Urinary bladder (tissue), 4 donors: ENCODE results near the gene NDUFV1. TPM values are rescaled to one million over a fixed set of nuclear protein-coding genes. Genes with fewer than 3 reads are reported as not detected.
"Not testable (repeated sequence)": the region's sequence is repeated elsewhere in the genome, so short reads cannot be mapped to it uniquely, and the experiment has no call there.

ENCODE experiments used
- DNase-seq: peaks from one replicate; pipeline ENCODE4 v3.0.0-alpha.2; 2015; ENCODE audit errors: extremely low spot score
- H3K27ac ChIP-seq: one replicate; pipeline ENCODE4 v1.5.1; 2013; ENCODE audit warnings: low read depth, mild to moderate bottlenecking, moderate library complexity
- H3K36me3 ChIP-seq: one replicate; pipeline ENCODE4 v1.6.1; 2013; ENCODE audit warnings: mild to moderate bottlenecking, moderate library complexity; ENCODE audit not compliant: insufficient read depth
- H3K4me1 ChIP-seq: one replicate; pipeline ENCODE4 v1.6.1; 2013; ENCODE audit warnings: mild to moderate bottlenecking, moderate library complexity; ENCODE audit not compliant: insufficient read depth
- H3K4me3 ChIP-seq: one replicate; pipeline ENCODE4 v1.5.1; 2013; ENCODE audit warnings: low read depth, low read length
- WGBS: extraction: QIAGEN DNeasy Blood & Tissue Kit; methylation state at CpG from one replicate; pipeline ENCODE4 v1.1.7; 2013; 5-methylcytosine and 5-hydroxymethylcytosine counted together
- polyA plus RNA-seq: library from polyadenylated mRNA; stranded (reverse); fragments of 200-250 nt; gene quantifications from one replicate; pipeline ENCODE4 v1.2.3, GENCODE V29; 2013
- total RNA-seq: library from RNA; depleted of rRNA; stranded (reverse); fragments of >200 nt; gene quantifications from one replicate; pipeline ENCODE4 v1.2.3, GENCODE V29; 2014
- donor health status: healthy with polysubstance abuse.
- donor health status: healthy.

NDUFV1 gene
- total and polyA plus RNA-seq, 2 donors, result 103 to 161 TPM

DNA sequence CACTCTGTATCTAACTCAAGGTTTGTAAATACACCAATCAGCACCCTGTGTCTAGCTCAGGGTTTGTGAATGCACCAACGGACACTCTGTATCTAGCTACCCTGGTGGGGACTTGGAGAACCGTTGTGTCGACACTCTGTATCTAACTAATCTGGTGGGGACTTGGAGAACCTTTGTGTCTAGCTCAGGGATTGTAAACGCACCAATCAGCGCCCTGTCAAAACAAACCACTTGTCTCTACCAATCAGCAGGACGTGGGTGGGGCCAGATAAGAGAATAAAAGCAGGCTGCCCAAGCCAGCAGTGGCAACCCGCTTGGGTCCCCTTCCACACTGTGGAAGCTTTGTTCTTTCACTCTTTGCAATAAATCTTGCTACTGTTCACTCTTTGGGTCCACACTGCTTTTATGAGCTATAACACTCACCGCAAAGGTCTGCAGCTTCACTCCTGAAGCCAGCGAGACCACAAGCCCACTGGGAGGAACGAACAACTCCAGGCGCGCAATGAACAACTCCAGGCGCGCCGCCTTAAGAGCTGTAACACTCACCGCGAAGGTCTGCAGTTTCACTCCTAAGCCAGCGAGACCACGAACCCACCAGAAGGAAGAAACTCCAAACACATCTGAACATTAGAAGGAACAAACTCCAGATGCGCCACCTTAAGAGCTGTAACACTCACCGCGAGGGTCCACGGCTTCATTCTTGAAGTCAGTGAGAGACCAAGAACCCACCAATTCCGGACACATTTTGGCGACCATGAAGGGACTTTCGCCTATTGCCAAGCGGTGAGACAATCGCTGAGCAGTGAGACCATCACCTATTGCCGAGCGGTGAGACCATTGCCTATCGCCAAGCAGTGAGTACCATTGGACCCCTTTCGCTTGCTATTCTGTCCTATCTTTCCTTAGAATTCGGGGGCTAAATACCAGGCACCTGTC, 13.2 kb downstream of the NDUFV1 start:
- not testable (repeated sequence) for H3K4me3 ChIP-seq, H3K36me3 ChIP-seq, H3K4me1 ChIP-seq, DNase-seq, H3K27ac ChIP-seq
- 83% methylated on average over 33 of the region's 33 CpGs for WGBS

DNA sequence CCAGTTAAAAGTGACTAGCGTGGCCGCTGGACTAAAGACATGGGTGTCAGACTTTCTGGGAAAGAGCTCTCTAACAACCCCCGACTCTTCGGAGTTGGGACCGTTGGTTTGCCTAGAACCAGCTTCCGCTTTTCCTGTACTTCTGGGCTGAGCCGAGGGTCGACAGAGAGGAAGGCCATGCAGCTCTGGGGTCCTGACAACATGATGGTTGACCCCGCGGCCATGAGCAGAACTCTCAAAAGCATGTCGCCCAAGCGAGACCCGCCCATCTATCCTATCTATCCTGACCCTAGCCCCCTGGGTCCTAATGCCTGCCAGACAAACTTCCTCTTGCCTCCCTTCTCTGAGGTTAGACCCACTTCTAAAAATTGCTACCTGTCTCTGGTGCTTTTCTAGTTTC, 13.9 kb downstream of the NDUFV1 start:
- not testable (repeated sequence) for H3K27ac ChIP-seq, H3K36me3 ChIP-seq, H3K4me3 ChIP-seq, DNase-seq, H3K4me1 ChIP-seq
- 81% methylated on average over 13 of the region's 13 CpGs for WGBS

DNA sequence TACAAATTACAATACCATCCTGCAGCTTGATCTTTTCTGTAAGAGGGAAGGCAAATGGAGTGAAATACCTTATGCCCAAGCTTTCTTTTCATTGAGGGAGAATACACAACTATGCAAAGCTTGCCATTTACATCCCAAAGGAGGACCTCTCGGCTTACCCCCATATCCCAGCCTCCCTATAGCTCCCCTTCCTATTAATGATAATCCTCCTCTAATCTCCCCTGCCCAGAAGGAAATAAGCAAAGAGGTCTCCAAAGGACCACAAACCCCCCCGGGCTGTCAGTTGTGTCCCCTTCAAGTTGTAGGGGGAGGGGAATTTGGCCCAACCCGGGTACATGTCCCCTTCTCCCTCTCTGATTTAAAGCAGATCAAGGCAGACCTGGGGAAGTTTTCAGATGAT, 15.2 kb downstream of the NDUFV1 start:
- H3K4me1 ChIP-seq, H3K36me3 ChIP-seq, DNase-seq, H3K4me3 ChIP-seq, H3K27ac ChIP-seq: not testable (repeated sequence)
- WGBS, result 60% methylated on average over 3 of the region's 3 CpGs

DNA sequence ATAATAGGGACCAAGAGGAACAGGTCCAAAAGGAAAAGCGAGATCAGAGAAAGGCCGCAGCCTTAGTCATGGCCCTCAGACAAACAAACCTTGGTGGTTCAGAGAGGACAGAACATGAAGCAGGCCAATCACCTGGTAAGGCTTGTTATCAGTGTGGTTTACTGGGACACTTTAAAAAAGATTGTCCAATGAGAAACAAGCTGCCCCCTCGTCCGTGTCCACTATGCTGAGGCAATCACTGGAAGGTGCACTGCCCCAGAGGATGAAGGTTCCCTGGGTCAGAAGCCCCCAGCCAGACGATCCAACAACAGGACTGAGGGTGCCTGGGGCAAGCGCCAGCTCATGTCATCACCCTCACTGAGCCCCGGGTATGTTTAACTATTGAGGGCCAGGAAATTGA, 16.2 kb downstream of the NDUFV1 start:
- not testable (repeated sequence) for H3K36me3 ChIP-seq, H3K4me1 ChIP-seq, DNase-seq, H3K4me3 ChIP-seq, H3K27ac ChIP-seq
- WGBS, result 67% methylated on average over 7 of the region's 7 CpGs

DNA sequence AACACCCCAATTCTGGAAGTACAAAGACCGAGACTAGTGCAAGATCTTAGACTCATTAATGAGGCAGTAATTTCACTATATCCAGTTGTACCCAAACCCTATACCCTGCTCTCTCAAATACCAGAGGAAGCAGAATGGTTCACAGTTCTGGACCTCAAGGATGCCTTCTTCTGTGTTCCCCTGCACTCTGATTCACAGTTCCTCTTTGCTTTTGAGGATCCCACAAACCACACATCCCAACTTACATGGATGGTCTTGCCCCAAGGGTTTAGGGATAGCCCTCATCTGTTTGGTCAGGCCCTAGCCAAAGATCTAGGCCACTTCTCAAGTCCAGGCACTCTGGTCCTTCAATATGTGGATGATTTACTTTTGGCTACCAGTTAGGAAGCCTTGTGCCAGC, 17.1 kb downstream of the NDUFV1 start:
- DNase-seq, H3K4me3 ChIP-seq, H3K4me1 ChIP-seq, H3K36me3 ChIP-seq, H3K27ac ChIP-seq: not testable (repeated sequence)
- 83% methylated on average over 1 of the region's 1 CpG for WGBS

DNA sequence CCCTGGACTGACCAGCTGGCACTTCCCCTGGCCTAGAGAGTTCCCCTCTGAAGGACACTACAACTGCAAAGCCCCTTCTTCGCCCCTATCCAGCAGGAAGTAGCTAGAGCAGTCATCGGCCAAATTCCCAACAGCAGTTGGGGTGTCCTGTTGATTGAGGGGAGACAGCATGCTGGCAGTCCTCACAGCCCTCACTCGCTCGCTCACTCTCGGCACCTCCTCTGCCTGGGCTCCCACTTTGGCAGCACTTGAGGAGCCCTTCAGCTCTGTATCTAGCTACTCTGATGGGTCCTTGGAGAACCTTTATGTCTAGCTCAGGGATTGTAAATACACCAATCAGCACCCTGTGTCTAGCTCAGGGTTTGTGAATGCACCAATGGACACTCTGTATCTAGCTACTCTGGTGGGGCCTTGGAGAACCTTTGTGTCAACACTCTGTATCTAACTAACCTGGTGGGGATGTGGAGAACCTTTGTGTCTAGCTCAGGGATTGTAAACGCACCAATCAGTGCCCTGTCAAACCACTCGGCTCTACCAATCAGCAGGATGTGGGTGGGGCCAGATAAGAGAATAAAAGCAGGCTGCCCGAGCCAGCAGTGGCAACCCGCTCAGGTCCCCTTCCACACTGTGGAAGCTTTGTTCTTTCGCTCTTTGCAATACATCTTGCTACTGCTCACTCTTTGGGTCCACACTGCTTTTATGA, 19.5 kb downstream of the NDUFV1 start:
- not testable (repeated sequence) for H3K27ac ChIP-seq, H3K4me3 ChIP-seq, H3K4me1 ChIP-seq, DNase-seq, H3K36me3 ChIP-seq
- 90% methylated on average over 10 of the region's 10 CpGs for WGBS

DNA sequence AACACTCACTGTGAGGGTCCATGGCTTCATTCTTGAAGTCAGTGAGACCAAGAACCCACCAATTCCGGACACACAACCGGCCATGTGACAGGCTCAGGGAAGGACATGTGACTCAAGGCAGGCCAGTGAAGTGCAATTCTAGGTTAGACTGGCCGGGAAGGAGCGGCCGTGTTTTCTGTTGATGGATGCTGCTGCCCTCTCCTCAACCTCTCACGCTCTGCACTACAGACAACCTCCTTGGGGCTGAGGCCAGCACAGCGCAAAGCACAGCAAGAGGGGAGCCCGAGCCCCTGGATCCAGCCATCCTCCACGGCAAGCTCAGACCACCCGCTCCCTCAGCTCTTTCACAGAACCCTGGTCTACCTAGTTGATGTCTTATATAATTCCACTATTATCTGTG, 20.2 kb downstream of the NDUFV1 start:
- WGBS, result 88% methylated on average over 10 of the region's 10 CpGs
- Histone ChIP-seq H3K4me3 (no peak overlapping the region), H3K27ac (no peak overlapping the region), H3K36me3 (no peaks in the 10 kb centered on the region), H3K4me1 (no peaks in the 10 kb centered on the region)
- DNase-seq, result no peak

DNA sequence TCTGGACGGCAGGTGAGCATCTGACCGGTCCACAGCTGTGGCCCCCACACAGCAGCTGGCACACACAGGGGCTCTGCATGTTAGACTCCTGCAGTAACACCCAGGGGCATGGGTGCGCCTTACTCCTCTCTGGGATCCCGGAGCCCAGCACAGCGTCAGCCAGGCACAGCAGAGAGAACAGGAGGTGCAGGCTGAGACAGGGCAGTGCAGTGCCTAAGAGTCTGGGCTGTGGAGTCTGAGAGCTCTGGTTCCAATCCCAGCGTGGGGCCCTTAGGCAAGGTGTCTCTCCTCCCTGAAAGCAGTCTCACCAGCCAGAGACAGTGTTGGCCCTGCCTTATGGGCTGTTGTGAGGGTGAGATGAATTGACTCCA, 20.7 kb downstream of the NDUFV1 start:
- DNase-seq, result no peak
- H3K27ac ChIP-seq, result no peak overlapping the region
- H3K36me3 ChIP-seq, result no peaks in the 10 kb centered on the region
- WGBS, result 87% methylated on average over 6 of the region's 6 CpGs
- H3K4me1 ChIP-seq, result no peaks in the 10 kb centered on the region
- no peak overlapping the region for H3K4me3 ChIP-seq

DNA sequence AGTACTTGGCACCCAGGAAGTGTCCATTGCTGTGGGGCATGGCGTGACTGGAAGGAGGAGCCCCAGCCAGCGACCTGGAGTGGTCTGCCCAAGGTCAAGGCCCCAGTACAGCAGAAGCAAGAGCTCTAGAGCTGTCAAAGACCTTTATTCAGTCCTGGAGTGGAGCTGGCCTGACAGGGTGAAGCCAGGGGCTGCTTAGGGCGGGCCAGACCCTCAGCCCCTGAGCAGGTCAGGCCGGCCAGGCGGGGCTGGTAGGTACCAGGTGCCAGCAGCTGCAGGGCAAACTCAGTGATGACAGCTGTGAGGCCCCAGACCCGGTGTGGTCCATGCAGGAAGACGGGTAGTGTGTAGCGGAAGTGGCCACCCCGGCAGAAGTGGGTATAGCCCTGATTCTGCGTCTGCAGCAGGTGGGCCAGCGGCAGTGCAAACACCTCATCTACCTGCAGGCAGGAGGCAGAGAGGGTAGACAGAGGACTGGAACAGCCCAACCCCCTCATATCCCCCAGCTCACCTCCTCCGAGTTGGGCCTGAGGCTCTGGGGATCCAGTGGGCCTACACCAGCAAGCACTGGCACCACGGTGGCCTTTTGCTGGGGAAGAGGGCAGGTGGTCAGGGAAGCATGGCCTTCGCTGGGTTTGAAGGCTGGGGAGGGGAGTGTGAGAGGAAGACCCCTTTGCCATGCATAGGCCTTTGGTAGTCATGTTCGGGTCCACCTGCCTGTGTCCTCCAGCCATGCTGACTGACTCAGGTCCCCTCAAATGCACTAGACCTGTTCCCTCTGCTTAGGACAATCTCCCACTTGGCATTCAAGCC, 21.3 kb downstream of the NDUFV1 start:
- H3K36me3 ChIP-seq, result no peaks in the 10 kb centered on the region
- no peaks in the 10 kb centered on the region for H3K4me1 ChIP-seq
- no peak overlapping the region for H3K27ac ChIP-seq
- no peak for DNase-seq
- H3K4me3 ChIP-seq, result no peak overlapping the region
- WGBS, result 93% methylated on average over 15 of the region's 15 CpGs

DNA sequence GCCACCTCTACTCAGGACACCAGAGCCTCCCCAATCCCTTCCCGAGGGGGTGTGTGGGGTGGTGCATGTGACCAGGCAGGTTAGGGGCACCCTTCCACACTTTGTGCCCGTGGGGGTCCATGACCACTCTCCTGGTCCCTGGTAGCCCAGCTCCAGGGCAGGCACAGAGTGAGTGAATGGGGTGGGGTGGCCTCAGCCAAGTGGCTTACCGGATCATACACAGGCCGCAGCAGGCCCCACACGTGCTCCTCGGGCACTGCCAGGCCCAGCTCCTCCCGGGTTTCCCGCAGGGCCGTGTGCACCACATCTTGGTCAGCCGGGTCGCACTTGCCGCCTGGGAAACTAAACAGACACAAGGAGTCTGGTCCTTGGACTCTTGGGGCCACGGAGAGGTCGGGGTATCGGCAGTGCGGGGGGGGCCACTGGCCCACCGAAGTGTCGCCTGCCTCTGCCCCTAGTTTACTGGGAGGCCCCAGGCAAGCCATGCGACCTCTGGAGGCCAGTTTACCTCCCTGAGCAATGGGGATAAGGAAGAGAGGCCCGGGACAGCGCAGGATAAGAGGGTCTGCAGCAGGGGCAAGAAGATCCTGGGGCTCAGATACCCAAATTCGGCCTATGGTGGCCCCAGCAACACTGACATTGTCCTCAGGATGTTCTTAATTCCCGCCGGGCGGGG, 22.1 kb downstream of the NDUFV1 start:
- Histone ChIP-seq H3K36me3 (no peaks in the 10 kb centered on the region), H3K4me3 (peak overlapping the region; percentile 37), H3K27ac (no peak overlapping the region), H3K4me1 (no peaks in the 10 kb centered on the region)
- WGBS, result 51% methylated on average over 25 of the region's 25 CpGs
- no peak for DNase-seq

DNA sequence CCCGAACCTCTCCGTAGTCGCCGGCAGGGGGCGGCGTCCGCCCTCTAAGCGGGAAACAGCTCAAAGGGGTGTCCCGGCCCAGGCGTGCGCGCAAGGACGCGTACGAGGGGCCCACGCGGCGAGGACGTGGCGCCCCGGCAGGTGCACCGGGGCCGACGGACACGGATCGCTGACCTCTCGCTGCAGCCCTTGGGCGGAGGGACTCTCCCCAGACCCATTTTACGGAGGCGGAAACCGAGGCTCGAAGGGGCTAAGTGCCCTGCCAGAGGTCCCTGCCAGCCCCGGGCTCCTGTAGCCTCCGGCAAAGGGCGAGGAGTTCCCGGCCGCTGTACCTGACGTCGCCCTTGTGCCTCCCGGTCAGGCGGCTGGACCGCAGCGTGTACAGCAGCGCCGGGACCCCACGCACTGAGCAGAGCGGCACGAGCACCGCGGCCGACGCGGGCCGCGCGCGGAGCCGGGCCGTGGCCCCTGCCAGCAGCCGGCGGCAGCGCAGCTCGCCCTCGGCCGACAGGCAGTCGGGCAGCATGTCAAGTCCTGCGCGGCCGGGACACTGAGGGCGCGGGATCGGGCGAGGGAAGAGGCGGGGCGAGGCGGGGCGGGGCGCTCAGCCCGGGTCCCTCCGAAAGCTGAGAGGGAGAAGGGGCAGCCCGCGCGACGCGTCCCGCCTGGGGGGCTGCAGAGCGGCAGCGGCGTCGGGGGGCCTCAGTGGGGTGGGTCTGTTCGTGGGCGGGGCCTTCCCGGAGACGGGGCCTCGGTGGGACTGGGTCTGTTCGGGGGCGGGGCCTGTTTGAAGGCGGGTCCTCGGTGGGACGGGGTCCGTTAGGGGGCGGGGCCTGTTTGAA, 22.9 kb downstream of the NDUFV1 start, which contains the start of gene NUDT8:
NUDT8 (minus strand) TSS at position 552 of the 842 bp plus-strand sequence; CDS start at position 526, 26 bp downstream.
- WGBS, result under 1% methylated on average over 102 of the region's 102 CpGs
- Histone ChIP-seq H3K4me1 (no peaks in the 10 kb centered on the region), H3K4me3 (peak within 1 kb of the TSS; percentile 49), H3K27ac (peak within 1 kb of the TSS; percentile 87), H3K36me3 (no peaks in the 10 kb centered on the region)
- no peak for DNase-seq

DNA sequence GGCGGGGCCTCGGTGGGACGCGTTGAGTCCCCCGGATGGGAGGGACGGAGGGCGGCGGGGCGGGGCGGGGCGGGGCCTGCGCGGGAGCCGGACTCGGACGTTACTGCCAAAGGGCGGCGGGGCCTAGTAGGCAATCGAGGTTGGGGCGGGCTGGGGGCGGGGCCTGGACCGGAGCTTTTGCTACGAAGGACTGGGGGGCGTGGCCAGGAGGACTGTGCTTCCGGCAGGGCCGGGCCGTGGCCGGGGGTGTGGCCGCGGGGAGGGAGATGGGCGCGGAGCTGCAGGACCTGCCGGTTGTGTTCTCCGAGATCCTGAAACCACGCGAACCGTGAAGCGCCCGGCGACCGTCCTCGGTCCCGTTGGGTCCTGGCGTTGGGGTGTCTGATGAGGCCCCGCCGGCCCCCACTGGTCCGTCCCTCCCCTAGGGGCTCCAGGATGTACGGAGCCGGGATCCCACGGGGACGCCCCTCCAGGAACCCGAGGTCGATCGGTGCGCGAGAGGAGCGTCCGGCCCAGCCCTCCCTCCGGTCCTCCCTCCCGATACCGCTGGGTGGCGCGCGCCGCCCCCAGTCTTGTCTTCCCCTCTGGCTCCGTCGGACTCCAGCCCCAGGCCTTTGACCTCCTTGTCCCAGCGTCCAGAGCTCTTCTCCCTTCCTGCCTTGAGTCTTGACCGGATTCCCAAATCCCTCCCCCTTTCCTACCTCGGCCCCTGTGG, 23.6 kb downstream of the NDUFV1 start:
- DNase-seq, result peak; percentile 95
- Histone ChIP-seq H3K4me1 (no peaks in the 10 kb centered on the region), H3K27ac (peak overlapping the region; percentile 83), H3K36me3 (no peaks in the 10 kb centered on the region), H3K4me3 (peak overlapping the region; percentile 49)
- under 1% methylated on average over 70 of the region's 70 CpGs for WGBS
